HL-60 (cell line): Measurements from ENCODE around the gene TSTD2.
A peak's percentile ranks its signal among the peaks of the same experiment; 100 is the strongest.

Experiments
- DNase-seq, 2 experiments: peaks; one replicate each; pipeline ENCODE4 v3.0.0-alpha.2; 2010 to 2020; ENCODE audit warnings: low read depth in 1 of 2, low spot score in 1 of 2
- H3K27ac ChIP-seq: fragments of 250-450 bp; sonication (Bioruptor Pico); replicated peaks from 2 replicates; pipeline ENCODE4 v1.5.1; 2020; ENCODE audit warnings: mild to moderate bottlenecking, moderate library complexity
- H3K27me3 ChIP-seq: fragments of 250-450 bp; sonication (Bioruptor Pico); 2 replicates; pipeline ENCODE4 v1.5.1; 2021; ENCODE audit warnings: mild to moderate bottlenecking, moderate library complexity; ENCODE audit not compliant: insufficient read depth, poor library complexity, severe bottlenecking
- H3K4me3 ChIP-seq: replicated peaks from 2 replicates; pipeline ENCODE4 v1.5.1; 2011; ENCODE audit warnings: mild to moderate bottlenecking, control low read depth, low read length; ENCODE audit not compliant: insufficient read depth
- CTCF ChIP-seq: IDR thresholded peaks from one replicate; pipeline ENCODE4 v1.5.1; 2011; ENCODE audit warnings: low read length, control low read depth, inconsistent platforms; ENCODE audit not compliant: insufficient read depth
- GABPA ChIP-seq: IDR thresholded peaks from 2 replicates; pipeline ENCODE4 v1.6.1; 2012; ENCODE audit warnings: low read depth
- POLR2AphosphoS5 ChIP-seq: IDR thresholded peaks from 2 replicates; pipeline ENCODE4 v1.6.1; 2012; ENCODE audit warnings: low read depth
- REST ChIP-seq: IDR thresholded peaks from 2 replicates; pipeline ENCODE4 v1.6.1; 2012; ENCODE audit warnings: low read depth; ENCODE audit not compliant: insufficient replicate concordance
- SPI1 ChIP-seq: IDR thresholded peaks from 2 replicates; pipeline ENCODE4 v1.6.1; 2012; ENCODE audit warnings: low read depth, mild to moderate bottlenecking, borderline replicate concordance

TSTD2 gene

GRCh38 chr9:97632248-97632984 is 752 bp downstream of the TSTD2 start:
- no peak for DNase-seq
- no peak for TF ChIP-seq POLR2AphosphoS5
- no peak for TF ChIP-seq SPI1
- no peak for TF ChIP-seq REST
- TF ChIP-seq CTCF = no peak
- H3K27ac ChIP-seq = peak overlapping the region; percentile 93
- H3K4me3 ChIP-seq = peak overlapping the region; percentile 90
- H3K27me3 ChIP-seq = no peaks in the 10 kb centered on the region

- H3K27me3 ChIP-seq = no peaks in the 10 kb centered on the region
- no peak for DNase-seq
- TF ChIP-seq SPI1 = no peak
- no peak for TF ChIP-seq POLR2AphosphoS5
- no peak for TF ChIP-seq GABPA
- no peak for TF ChIP-seq REST
- no peak for TF ChIP-seq CTCF
- no peak overlapping the region for H3K4me3 ChIP-seq
- no peak overlapping the region for H3K27ac ChIP-seq
Measured at GRCh38 chr9:97630591-97630990, 2.6 kb downstream of the TSTD2 start.

DNA sequence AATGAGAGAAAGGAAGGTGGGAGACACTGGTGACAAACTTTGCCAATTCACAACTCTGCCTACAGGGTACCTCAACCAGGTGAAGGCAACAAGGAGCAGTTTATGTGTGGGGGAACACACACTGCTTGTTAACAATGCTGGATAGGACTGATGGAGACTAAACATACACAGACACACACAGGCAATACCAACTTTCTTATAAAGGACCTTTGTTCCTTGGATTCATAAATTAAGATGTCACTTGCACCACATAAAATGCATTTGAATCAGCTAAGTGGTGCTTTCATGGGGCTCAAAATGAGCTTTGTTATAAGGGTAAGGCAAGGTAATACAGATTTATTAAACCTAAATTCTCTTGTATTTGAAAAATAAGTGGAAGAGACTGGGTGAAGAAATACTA is 4.0 kb downstream of the TSTD2 start:
- Histone ChIP-seq H3K27me3 (no peaks in the 10 kb centered on the region), H3K27ac (no peak overlapping the region), H3K4me3 (no peak overlapping the region)
- TF ChIP-seq CTCF (no peak), GABPA (no peak), REST (no peak), POLR2AphosphoS5 (no peak), SPI1 (no peak)
- DNase-seq = no peak
